K562 (cell line): ENCODE results near the gene AK5. TPM values are rescaled to one million over a fixed set of nuclear protein-coding genes. Genes with fewer than 3 reads are reported as not detected.

ENCODE experiments used
- ATAC-seq: fragments of 200-7000 bp; cut with Tn5 transposase; 3 replicates; pipeline ENCODE4 v1.9.1; 2020; ENCODE audit warnings: moderate library complexity
- BruUV-seq: library from RNA; stranded (reverse); fragments of 400-500 nt; replicated peaks from 2 replicates; lab custom pipeline; 2021; lab: Mats Ljungman, UMichigan
- CTCF ChIA-PET: fragments of 300-600 bp; formaldehyde crosslinking; extraction: SDS; loops from one replicate; lab custom pipeline; 2021; ENCODE audit warnings: low intra/inter-chr PET ratio; lab: Yijun Ruan, JAX
- POLR2A ChIA-PET: fragments of 300-600, 350-650 bp; sonication (Branson Sonifier 250); formaldehyde crosslinking; extraction: SDS; loops from one replicate; lab custom pipeline; 2021; ENCODE audit warnings: antibody characterized with exemption, inconsistent platforms; lab: Yijun Ruan, JAX
- DNase-seq, 4 experiments: peaks; one replicate each; pipeline versions ENCODE4 v3.0.0 to v3.0.0-alpha.2; 2011 to 2018; ENCODE audit warnings: low spot score in 3 of 4, mixed read lengths in 3 of 4; ENCODE audit errors: extremely low read depth in 1 of 4
- FAIRE-seq: peaks from 2 replicates; lab custom pipeline; 2011; peaks lifted over from hg19 to GRCh38; lab: Jason Lieb, UNC
- H2AFZ ChIP-seq: 2 replicates; pipeline ENCODE4 v1.6.0; 2011; ENCODE audit warnings: low read depth, low read length, control low read depth, inconsistent platforms
- H3K27ac ChIP-seq: fragments of 200-600 bp; 3 replicates; pipeline ENCODE4 v1.8.0; 2011; ENCODE audit warnings: low read depth, mild to moderate bottlenecking, control low read depth, inconsistent platforms, low read length, moderate library complexity, mixed read lengths; ENCODE audit errors: extremely low read depth
- H3K27me3 ChIP-seq, 2 experiments: fragments of 300-600 bp in 1 of 2; 2 replicates in 1 of 2; 3 replicates in 1 of 2; pipeline versions ENCODE4 v1.6.0 to v1.8.0; 2011; ENCODE audit warnings: inconsistent platforms in 2 of 2, low read length in 2 of 2, mild to moderate bottlenecking in 1 of 2, mixed read lengths in 1 of 2, moderate library complexity in 1 of 2; ENCODE audit not compliant: control insufficient read depth in 2 of 2, insufficient read depth in 2 of 2
- H3K36me3 ChIP-seq: fragments of 300-600 bp; 3 replicates; pipeline ENCODE4 v1.8.0; 2011; ENCODE audit warnings: mild to moderate bottlenecking, low read length, inconsistent platforms; ENCODE audit not compliant: control insufficient read depth, insufficient read depth
- H3K4me1 ChIP-seq, 2 experiments: fragments of 200-600 bp in 1 of 2; replicated peaks in 1 of 2; 2 replicates in 1 of 2; 3 replicates in 1 of 2; pipeline versions ENCODE4 v1.5.1 to v1.8.0; 2011; ENCODE audit warnings: inconsistent platforms in 2 of 2, low read length in 2 of 2, mild to moderate bottlenecking in 1 of 2, mixed read lengths in 1 of 2, moderate library complexity in 1 of 2; ENCODE audit not compliant: control insufficient read depth in 2 of 2, insufficient read depth in 2 of 2
- H3K4me2 ChIP-seq: 2 replicates; pipeline ENCODE4 v1.6.1; 2011; ENCODE audit warnings: low read length, control low read depth, inconsistent platforms, mixed read lengths; ENCODE audit not compliant: insufficient read depth
- H3K4me3 ChIP-seq: fragments of 200-600 bp; sonication (generic), shearing (Covaris generic); 2 replicates; pipeline ENCODE4 v1.5.1; 2016; ENCODE audit warnings: control low read depth, inconsistent platforms
- H3K79me2 ChIP-seq: fragments of 200-600 bp; 3 replicates; pipeline ENCODE4 v1.8.0; 2011; ENCODE audit warnings: low read length, inconsistent platforms; ENCODE audit not compliant: control insufficient read depth, insufficient read depth
- H3K9ac ChIP-seq, 2 experiments: 2 replicates each; pipeline versions ENCODE4 v1.6.0 to v1.6.1; 2011; ENCODE audit warnings: low read depth in 2 of 2, low read length in 2 of 2, control low read depth in 1 of 2, inconsistent platforms in 1 of 2, mild to moderate bottlenecking in 1 of 2, mixed read lengths in 1 of 2; ENCODE audit not compliant: insufficient read depth in 1 of 2
- H3K9me1 ChIP-seq: one replicate; pipeline ENCODE4 v1.6.0; 2011; ENCODE audit warnings: inconsistent platforms, mild to moderate bottlenecking, low read length, moderate library complexity; ENCODE audit not compliant: control insufficient read depth, insufficient read depth
- H3K9me3 ChIP-seq: replicated peaks from 2 replicates; pipeline ENCODE4 v1.5.1; 2011; ENCODE audit warnings: low read depth, low read length, inconsistent platforms; ENCODE audit not compliant: control insufficient read depth, insufficient read depth
- H4K20me1 ChIP-seq: replicated peaks from 2 replicates; pipeline ENCODE4 v1.6.1; 2011; ENCODE audit warnings: low read length, inconsistent platforms, mixed read lengths; ENCODE audit not compliant: control insufficient read depth, insufficient read depth
- BRF1 ChIP-seq: IDR thresholded peaks from 3 replicates; pipeline ENCODE4 v1.6.1; 2011; ENCODE audit warnings: borderline replicate concordance, mild to moderate bottlenecking; ENCODE audit not compliant: insufficient read length; ENCODE audit errors: extremely low read depth
- PBX2 ChIP-seq, 2 experiments: IDR thresholded peaks in 1 of 2; conservative IDR thresholded peaks in 1 of 2; 2 replicates each; pipeline ENCODE4 v1.6.1; 2016; ENCODE audit warnings: low read depth in 2 of 2, mild to moderate bottlenecking in 1 of 2, missing compliant biosample characterization in 1 of 2, missing genetic modification characterization in 1 of 2, moderate library complexity in 1 of 2
- WGBS: fragments of 100-300 bp; shearing (Covaris generic); methylation state at CpG from one replicate; pipeline ENCODE4 v1.1.6; 2016; ENCODE audit warnings: low coverage, mixed read lengths; ENCODE audit not compliant: insufficient coverage; ENCODE audit errors: missing lambda C conversion rate; 5-methylcytosine and 5-hydroxymethylcytosine counted together
- in situ Hi-C: fragments of 300-500 bp; cut with MboI; formaldehyde crosslinking; loops from 4 replicates; pipeline ENCODE4 v1.15.0; 2018; ENCODE audit warnings: inconsistent platforms, mixed read lengths
- intact Hi-C: fragments of 100-400 bp; cut with micrococcal nuclease; formaldehyde crosslinking; loops from 2 replicates; pipeline ENCODE4 v1.14.2; 2022
- polyA plus RNA-seq, 8 experiments: library from polyadenylated mRNA; depleted of rRNA in 4 of 8; stranded (reverse) in 5 of 8; unstranded in 3 of 8; fragments of >200 nt; fragmentation: Nextera tagmentation in 2 of 8; fragmentation: Illumina TruSeq in 1 of 8; extraction: Ambion mirVana in 2 of 8; extraction: Trizol in 1 of 8; gene quantifications; 2 replicates each; pipeline versions ENCODE4 v1.2.1 to v1.2.3, GENCODE V29; 2011 to 2014; ENCODE audit warnings: inconsistent platforms in 1 of 8, missing spikeins in 1 of 8
- total RNA-seq, 7 experiments: library from RNA; depleted of rRNA in 6 of 7; stranded (reverse); fragments of >200 nt in 6 of 7; fragmentation: Illumina TruSeq in 2 of 7; extraction: Trizol in 2 of 7; gene quantifications; 2 replicates each; pipeline versions ENCODE4 v1.2.1 to v1.2.3, GENCODE V29; 2011 to 2021; ENCODE audit warnings: low replicate concordance in 1 of 7

Gene AK5
- total and polyA plus RNA-seq, 9 of the 15 experiments (the other 6 are each of a cell fraction or from before 2014, with no cell fraction given) = 0.06 TPM; not detected in 8

- H3K9ac ChIP-seq = no peak overlapping the region
- no peak for ATAC-seq
- peaks cover 0 to 4% of the 10 kb centered on the region in 2 experiments; a peak in 1 of 5 replicates for H3K4me1 ChIP-seq
- CTCF ChIA-PET = no interaction called here
- H3K36me3 ChIP-seq = no peaks in the 10 kb centered on the region
- H4K20me1 ChIP-seq = no peaks in the 10 kb centered on the region
- no peak overlapping the region for H2AFZ ChIP-seq
- no TSS peak for BruUV-seq
- intact Hi-C loops = no loop called here
- WGBS = 12% methylated on average over 5 of the region's 5 CpGs
- POLR2A ChIA-PET = no interaction called here
- no peak for TF ChIP-seq PBX2 (CRISPR knock-in tag; IDR thresholded peaks at IDR 0.05; ENCODE audit: low read depth)
- TF ChIP-seq PBX2 (tag; conservative IDR thresholded peaks at IDR 0.05; ENCODE audit: low read depth) = peak; percentile 39; the same call in 1 of the 2 replicates
- TF ChIP-seq BRF1 = no peak
- DNase-seq = no peak
- peaks cover under 1 to 4% of the 10 kb centered on the region in 2 experiments; a peak in 4 of 5 replicates for H3K27me3 ChIP-seq
- H3K4me2 ChIP-seq = no peak overlapping the region
- H3K79me2 ChIP-seq = no peaks in the 10 kb centered on the region
- H3K9me1 ChIP-seq = no peaks in the 10 kb centered on the region
- no peak for FAIRE-seq
- no peaks in the 10 kb centered on the region for H3K9me3 ChIP-seq
- no peak overlapping the region for H3K27ac ChIP-seq
- H3K4me3 ChIP-seq = no peak overlapping the region
- in situ Hi-C loops = no loop called here
Observed at GRCh38 chr1:77287535-77287934, 5.7 kb downstream of the AK5 start.
